AG04449 (cell line): ENCODE data around the gene LRRC30.
A peak's percentile ranks its signal among the peaks of the same experiment; 100 is the strongest.

Source experiments
- CTCF ChIA-PET: fragments of 350-600 bp; formaldehyde crosslinking; extraction: SDS; loops from one replicate; lab custom pipeline; 2021; ENCODE audit warnings: antibody characterized with exemption; lab: Yijun Ruan, JAX
- POLR2A ChIA-PET: fragments of 400-600, 350-600 bp; formaldehyde crosslinking; extraction: SDS; loops from one replicate; lab custom pipeline; 2020; ENCODE audit warnings: antibody characterized with exemption, inconsistent platforms; lab: Yijun Ruan, JAX
- DNase-seq: peaks from one replicate; pipeline ENCODE4 v3.0.0-alpha.2; 2010; ENCODE audit warnings: low read depth, low spot score
- H3K4me3 ChIP-seq: 2 replicates; pipeline ENCODE4 v1.5.1; 2011; ENCODE audit warnings: low read depth, mild to moderate bottlenecking, control low read depth, low read length
- TF ChIP-seq, protein P1 (sequence below): IDR thresholded peaks from one replicate; pipeline ENCODE4 v1.5.1; 2011; ENCODE audit warnings: mild to moderate bottlenecking, moderate library complexity, low read length, control low read depth, inconsistent platforms; ENCODE audit not compliant: insufficient read depth; ENCODE audit errors: missing control alignments

Gene LRRC30

GRCh38 chr18:7261199-7261598, 30.3 kb downstream of the LRRC30 start:
- ChIA-PET CTCF (no interaction called here), POLR2A (no interaction called here)
- H3K4me3 ChIP-seq, result no peak overlapping the region
- TF ChIP-seq, protein P1, sequence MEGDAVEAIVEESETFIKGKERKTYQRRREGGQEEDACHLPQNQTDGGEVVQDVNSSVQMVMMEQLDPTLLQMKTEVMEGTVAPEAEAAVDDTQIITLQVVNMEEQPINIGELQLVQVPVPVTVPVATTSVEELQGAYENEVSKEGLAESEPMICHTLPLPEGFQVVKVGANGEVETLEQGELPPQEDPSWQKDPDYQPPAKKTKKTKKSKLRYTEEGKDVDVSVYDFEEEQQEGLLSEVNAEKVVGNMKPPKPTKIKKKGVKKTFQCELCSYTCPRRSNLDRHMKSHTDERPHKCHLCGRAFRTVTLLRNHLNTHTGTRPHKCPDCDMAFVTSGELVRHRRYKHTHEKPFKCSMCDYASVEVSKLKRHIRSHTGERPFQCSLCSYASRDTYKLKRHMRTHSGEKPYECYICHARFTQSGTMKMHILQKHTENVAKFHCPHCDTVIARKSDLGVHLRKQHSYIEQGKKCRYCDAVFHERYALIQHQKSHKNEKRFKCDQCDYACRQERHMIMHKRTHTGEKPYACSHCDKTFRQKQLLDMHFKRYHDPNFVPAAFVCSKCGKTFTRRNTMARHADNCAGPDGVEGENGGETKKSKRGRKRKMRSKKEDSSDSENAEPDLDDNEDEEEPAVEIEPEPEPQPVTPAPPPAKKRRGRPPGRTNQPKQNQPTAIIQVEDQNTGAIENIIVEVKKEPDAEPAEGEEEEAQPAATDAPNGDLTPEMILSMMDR, result no peak
- no peak for DNase-seq

- ChIA-PET POLR2A (no interaction called here), CTCF (no interaction called here)
- H3K4me3 ChIP-seq, result no peak overlapping the region
- no peak for DNase-seq
- TF ChIP-seq, protein P1, result no peak
These were observed 37.1 kb downstream of the LRRC30 start for GRCh38 chr18:7267973-7268372.

- TF ChIP-seq, protein P1, result no peak
- POLR2A ChIA-PET, result no interaction called here
- DNase-seq, result no peak
- H3K4me3 ChIP-seq, result no peak overlapping the region
- CTCF ChIA-PET, result interaction anchor here (2.8 kb wide), 1 partner anchor 1211 kb away, joined by 11 read pairs; no protein-coding TSS in a partner anchor
These were observed 39.1 kb downstream of the LRRC30 start for GRCh38 chr18:7269942-7270341.

DNA sequence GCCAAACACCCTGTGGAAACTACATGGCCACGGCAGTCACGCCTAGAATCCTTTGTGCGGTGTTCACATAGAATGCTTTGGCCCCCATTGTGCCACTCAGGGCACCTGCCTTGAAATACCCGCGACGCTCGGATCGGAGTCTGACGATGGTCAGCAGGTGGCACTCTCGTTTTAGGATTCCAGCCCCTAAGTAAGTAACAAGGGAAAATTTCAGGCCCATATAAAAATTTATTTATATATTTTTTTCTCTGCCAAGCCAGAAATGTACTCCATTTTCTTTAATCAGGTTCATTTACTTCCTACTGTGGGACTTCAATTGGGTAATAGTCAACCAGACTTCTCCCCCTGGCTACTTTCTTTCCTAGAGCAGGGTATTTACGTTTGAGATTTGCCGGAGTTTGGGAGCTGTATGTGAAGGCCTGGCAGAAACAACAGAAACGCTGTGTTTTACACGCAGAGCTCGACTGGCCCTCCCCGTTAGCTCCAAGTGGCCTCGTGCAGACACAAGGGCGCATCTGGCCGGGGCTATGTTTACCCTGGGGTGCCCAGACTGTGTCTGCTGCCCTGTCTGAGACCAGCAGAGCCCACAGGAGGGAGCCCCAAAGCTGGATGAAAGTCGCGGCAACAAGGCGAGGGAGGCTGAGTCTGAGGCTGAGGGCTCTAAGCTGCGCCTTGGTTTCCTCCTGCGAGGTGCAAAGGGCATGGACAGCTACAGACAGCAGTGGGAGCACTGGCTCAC, 41.6 kb downstream of the LRRC30 start:
- TF ChIP-seq, protein P1, result peak; percentile 46
- DNase-seq, result no peak
- H3K4me3 ChIP-seq, result no peak overlapping the region
- ChIA-PET POLR2A (interaction anchor here (0.8 kb wide), 1 partner anchor 294 kb away, joined by 3 read pairs; the partner anchor contains the start of gene PTPRM), CTCF (interaction anchor here (1.1 to 2.7 kb wide), 8 partner anchors 9 to 1209 kb away, joined by 3 to 35 read pairs (median 6); partner anchors contain the start of gene PTPRM)

DNA sequence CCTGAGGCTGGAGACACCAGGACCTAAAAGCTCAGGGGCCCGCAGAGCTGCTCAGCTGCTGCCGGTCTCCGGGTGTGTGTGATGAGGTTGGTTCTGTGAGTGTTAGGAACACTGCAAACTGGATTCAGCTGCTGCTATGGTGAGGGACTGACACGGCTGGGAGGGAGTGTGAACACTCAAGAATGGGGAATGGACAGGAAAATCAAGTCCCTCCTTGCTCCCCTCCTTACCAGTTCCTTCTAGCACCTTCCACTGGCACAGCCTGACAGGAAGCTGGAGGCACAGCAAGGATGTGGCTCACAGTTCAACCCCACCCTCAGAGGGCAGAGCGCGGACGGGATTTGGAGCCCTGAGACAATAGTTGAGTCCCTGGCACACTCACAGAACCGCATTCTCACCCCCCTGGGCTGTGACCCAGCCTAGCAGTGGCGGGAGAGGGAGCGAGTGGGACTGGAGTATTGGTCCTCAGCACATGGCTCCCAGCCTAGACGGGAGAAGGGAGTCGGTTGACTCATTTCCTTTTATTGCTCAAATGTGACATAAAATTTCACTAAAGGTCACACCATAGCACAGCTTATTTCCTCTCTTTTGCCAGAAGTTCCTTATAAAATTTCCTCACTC, 42.5 kb downstream of the LRRC30 start:
- TF ChIP-seq, protein P1, result no peak
- POLR2A ChIA-PET, result no interaction called here
- no peak overlapping the region for H3K4me3 ChIP-seq
- CTCF ChIA-PET, result interaction anchor here (1.1 to 2.7 kb wide), 7 partner anchors 8 to 1208 kb away, joined by 4 to 35 read pairs (median 7); partner anchors contain the start of gene PTPRM
- DNase-seq, result no peak

DNA sequence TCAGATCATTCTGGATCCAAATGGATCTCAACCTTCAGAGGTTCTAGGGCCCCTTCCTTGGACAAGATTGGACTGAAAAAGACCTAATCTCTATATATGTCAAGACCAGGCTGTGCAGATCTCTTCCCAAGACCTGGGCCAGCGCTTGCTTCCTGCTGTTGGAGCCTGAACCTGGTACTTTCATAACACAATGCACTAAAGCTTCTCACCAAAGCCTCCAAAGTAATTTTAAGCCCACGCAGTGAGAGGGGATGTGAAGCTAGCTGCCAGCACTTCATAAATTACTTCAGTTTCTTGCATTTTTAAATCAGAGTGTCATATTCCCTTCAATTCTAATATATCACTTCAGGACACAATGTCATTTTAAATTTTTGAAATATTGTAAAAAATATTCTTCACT, 50.7 kb downstream of the LRRC30 start:
- no peak overlapping the region for H3K4me3 ChIP-seq
- DNase-seq, result no peak
- CTCF ChIA-PET, result interaction anchor here (2.2 kb wide), 1 partner anchor 9 kb away, joined by 7 read pairs; no protein-coding TSS in a partner anchor
- POLR2A ChIA-PET, result no interaction called here
- TF ChIP-seq, protein P1, result no peak
